Adipocyte (in vitro differentiated cells): Measurements from ENCODE around the gene ITGA1.
"Not testable (repeated sequence)": the region's sequence is repeated elsewhere in the genome, so short reads cannot be mapped to it uniquely, and the experiment has no call there.

Source experiments
- DNase-seq: peaks from one replicate; pipeline ENCODE4 v3.0.0-alpha.2; 2015; ENCODE audit warnings: low read depth
- H3K27me3 ChIP-seq: replicated peaks from 2 replicates; pipeline ENCODE4 v1.7.0; 2013; ENCODE audit warnings: mild to moderate bottlenecking, low read length, moderate library complexity; ENCODE audit not compliant: control insufficient read depth, insufficient read depth
- H3K36me3 ChIP-seq: 2 replicates; pipeline ENCODE4 v1.7.0; 2013; ENCODE audit warnings: low read length, mild to moderate bottlenecking, moderate library complexity; ENCODE audit not compliant: control insufficient read depth, insufficient read depth, severe bottlenecking
- H3K4me1 ChIP-seq: 2 replicates; pipeline ENCODE4 v1.7.0; 2013; ENCODE audit warnings: mild to moderate bottlenecking, low read length, moderate library complexity; ENCODE audit not compliant: control insufficient read depth, insufficient read depth
- H3K4me3 ChIP-seq: 2 replicates; pipeline ENCODE4 v1.7.0; 2013; ENCODE audit warnings: mild to moderate bottlenecking, low read length, moderate library complexity
- H3K9ac ChIP-seq: 2 replicates; pipeline ENCODE4 v1.7.0; 2013; ENCODE audit warnings: mild to moderate bottlenecking, low read length, moderate library complexity
- H3K9me3 ChIP-seq: 2 replicates; pipeline ENCODE4 v1.7.0; 2013; ENCODE audit warnings: mild to moderate bottlenecking, low read length, moderate library complexity; ENCODE audit not compliant: control insufficient read depth

Gene ITGA1

GRCh38 chr5:52837068-52837467 lies 49.4 kb downstream of the ITGA1 start:
- Histone ChIP-seq H3K36me3 (no peaks in the 10 kb centered on the region), H3K4me3 (peak overlapping the region; percentile 28), H3K27me3 (no peaks in the 10 kb centered on the region), H3K9ac (peak overlapping the region; percentile 23), H3K4me1 (peaks cover 28% of the 10 kb centered on the region), H3K9me3 (no peaks in the 10 kb centered on the region)
- DNase-seq = peak; percentile 40

GRCh38 chr5:52837591-52838001 lies 49.9 kb downstream of the ITGA1 start:
- H3K36me3 ChIP-seq = no peaks in the 10 kb centered on the region
- no peaks in the 10 kb centered on the region for H3K27me3 ChIP-seq
- no peaks in the 10 kb centered on the region for H3K9me3 ChIP-seq
- H3K9ac ChIP-seq = peak overlapping the region; percentile 23
- peak; percentile 55 for DNase-seq
- H3K4me3 ChIP-seq = peak overlapping the region; percentile 28
- H3K4me1 ChIP-seq = peaks cover 28% of the 10 kb centered on the region

- peak overlapping the region; percentile 28 for H3K4me3 ChIP-seq
- DNase-seq = no peak
- H3K9me3 ChIP-seq = no peaks in the 10 kb centered on the region
- no peak overlapping the region for H3K9ac ChIP-seq
- H3K4me1 ChIP-seq = peaks cover 28% of the 10 kb centered on the region
- H3K27me3 ChIP-seq = no peaks in the 10 kb centered on the region
- H3K36me3 ChIP-seq = no peaks in the 10 kb centered on the region
Observed at GRCh38 chr5:52838326-52839015, 50.8 kb downstream of the ITGA1 start.

GRCh38 chr5:52839285-52839684 lies 51.6 kb downstream of the ITGA1 start:
- no peak overlapping the region for H3K4me3 ChIP-seq
- no peaks in the 10 kb centered on the region for H3K9me3 ChIP-seq
- no peak overlapping the region for H3K9ac ChIP-seq
- no peak for DNase-seq
- H3K4me1 ChIP-seq = peaks cover 28% of the 10 kb centered on the region
- no peaks in the 10 kb centered on the region for H3K36me3 ChIP-seq
- H3K27me3 ChIP-seq = no peaks in the 10 kb centered on the region

- DNase-seq = peak; percentile 71
- Histone ChIP-seq H3K4me3 (no peak overlapping the region), H3K27me3 (no peaks in the 10 kb centered on the region), H3K4me1 (peaks cover 37% of the 10 kb centered on the region), H3K9me3 (no peaks in the 10 kb centered on the region), H3K9ac (no peak overlapping the region), H3K36me3 (no peaks in the 10 kb centered on the region)
Observed at GRCh38 chr5:52840277-52841050, 52.7 kb downstream of the ITGA1 start.

- no peaks in the 10 kb centered on the region for H3K9me3 ChIP-seq
- no peaks in the 10 kb centered on the region for H3K36me3 ChIP-seq
- no peak overlapping the region for H3K9ac ChIP-seq
- no peak overlapping the region for H3K4me3 ChIP-seq
- peaks cover 37% of the 10 kb centered on the region for H3K4me1 ChIP-seq
- no peak for DNase-seq
- no peaks in the 10 kb centered on the region for H3K27me3 ChIP-seq
Observed at GRCh38 chr5:52841114-52841513, 53.4 kb downstream of the ITGA1 start.

- no peak overlapping the region for H3K4me3 ChIP-seq
- H3K27me3 ChIP-seq = no peaks in the 10 kb centered on the region
- peaks cover 38% of the 10 kb centered on the region for H3K4me1 ChIP-seq
- H3K9ac ChIP-seq = no peak overlapping the region
- no peaks in the 10 kb centered on the region for H3K9me3 ChIP-seq
- DNase-seq = no peak
- H3K36me3 ChIP-seq = no peaks in the 10 kb centered on the region
Observed at GRCh38 chr5:52842111-52842510, 54.4 kb downstream of the ITGA1 start.

GRCh38 chr5:52844885-52845284 lies 57.2 kb downstream of the ITGA1 start:
- Histone ChIP-seq H3K9me3 (no peaks in the 10 kb centered on the region), H3K4me1 (peaks cover 24% of the 10 kb centered on the region), H3K9ac (no peak overlapping the region), H3K4me3 (no peak overlapping the region), H3K36me3 (no peaks in the 10 kb centered on the region), H3K27me3 (no peaks in the 10 kb centered on the region)
- peak; percentile 50 for DNase-seq

- Histone ChIP-seq H3K9ac (no peak overlapping the region), H3K4me3 (no peak overlapping the region)
- DNase-seq = peak; percentile 67
Observed at GRCh38 chr5:52846182-52846842, 58.6 kb downstream of the ITGA1 start.

GRCh38 chr5:52848688-52849087 lies 61.0 kb downstream of the ITGA1 start:
- H3K9me3 ChIP-seq, H3K9ac ChIP-seq, H3K27me3 ChIP-seq, H3K36me3 ChIP-seq, DNase-seq, H3K4me3 ChIP-seq: not testable (repeated sequence)
- H3K4me1 ChIP-seq = peaks cover 17% of the 10 kb centered on the region

More at GRCh38 chr5:52846182-52846842, 58.6 kb downstream of the ITGA1 start:
- Histone ChIP-seq H3K36me3 (no peaks in the 10 kb centered on the region), H3K27me3 (no peaks in the 10 kb centered on the region), H3K4me1 (peaks cover 13% of the 10 kb centered on the region), H3K9me3 (no peaks in the 10 kb centered on the region)

GRCh38 chr5:52849544-52849943 lies 61.8 kb downstream of the ITGA1 start:
- DNase-seq = no peak
- Histone ChIP-seq H3K4me3 (no peak overlapping the region), H3K4me1 (peaks cover 23% of the 10 kb centered on the region), H3K9ac (no peak overlapping the region), H3K27me3 (no peaks in the 10 kb centered on the region), H3K36me3 (no peaks in the 10 kb centered on the region), H3K9me3 (no peaks in the 10 kb centered on the region)
